IgD-negative memory B cell (primary cell): Measurements from ENCODE around the gene SURF1. TPM values are rescaled to one million over a fixed set of nuclear protein-coding genes. Genes with fewer than 3 reads are reported as not detected.

Experiments used
- H3K27ac Mint-ChIP-seq, 3 donors: one replicate each; pipeline ENCODE4 v1.8.0; 2020 to 2022; ENCODE audit warnings: mild to moderate bottlenecking in 3 of 3, mixed read lengths in 3 of 3, moderate library complexity in 1 of 3
- H3K27me3 Mint-ChIP-seq: one replicate; pipeline ENCODE4 v1.8.0; 2021; ENCODE audit warnings: mixed read lengths
- H3K36me3 Mint-ChIP-seq: one replicate; pipeline ENCODE4 v1.8.0; 2020; ENCODE audit warnings: mild to moderate bottlenecking, mixed read lengths
- H3K4me1 Mint-ChIP-seq, 3 donors: one replicate each; pipeline ENCODE4 v1.8.0; 2020 to 2022; ENCODE audit warnings: mixed read lengths in 3 of 3, mild to moderate bottlenecking in 1 of 3
- H3K4me3 Mint-ChIP-seq, 4 donors: one replicate each; pipeline ENCODE4 v1.8.0; 2020 to 2022; ENCODE audit warnings: mild to moderate bottlenecking in 4 of 4, mixed read lengths in 4 of 4, moderate library complexity in 3 of 4
- H3K9me3 Mint-ChIP-seq, 3 donors: one replicate each; pipeline ENCODE4 v1.8.0; 2020 to 2021; ENCODE audit warnings: mixed read lengths in 3 of 3, mild to moderate bottlenecking in 1 of 3
- polyA plus RNA-seq: library from polyadenylated mRNA; unstranded; fragments of 300-500 nt; fragmentation: Illumina TruSeq; gene quantifications from one replicate; pipeline ENCODE4 v1.2.3, GENCODE V29; 2021

Gene SURF1
- polyA plus RNA-seq, 1 donor from 2014 or later: 114 TPM

DNA sequence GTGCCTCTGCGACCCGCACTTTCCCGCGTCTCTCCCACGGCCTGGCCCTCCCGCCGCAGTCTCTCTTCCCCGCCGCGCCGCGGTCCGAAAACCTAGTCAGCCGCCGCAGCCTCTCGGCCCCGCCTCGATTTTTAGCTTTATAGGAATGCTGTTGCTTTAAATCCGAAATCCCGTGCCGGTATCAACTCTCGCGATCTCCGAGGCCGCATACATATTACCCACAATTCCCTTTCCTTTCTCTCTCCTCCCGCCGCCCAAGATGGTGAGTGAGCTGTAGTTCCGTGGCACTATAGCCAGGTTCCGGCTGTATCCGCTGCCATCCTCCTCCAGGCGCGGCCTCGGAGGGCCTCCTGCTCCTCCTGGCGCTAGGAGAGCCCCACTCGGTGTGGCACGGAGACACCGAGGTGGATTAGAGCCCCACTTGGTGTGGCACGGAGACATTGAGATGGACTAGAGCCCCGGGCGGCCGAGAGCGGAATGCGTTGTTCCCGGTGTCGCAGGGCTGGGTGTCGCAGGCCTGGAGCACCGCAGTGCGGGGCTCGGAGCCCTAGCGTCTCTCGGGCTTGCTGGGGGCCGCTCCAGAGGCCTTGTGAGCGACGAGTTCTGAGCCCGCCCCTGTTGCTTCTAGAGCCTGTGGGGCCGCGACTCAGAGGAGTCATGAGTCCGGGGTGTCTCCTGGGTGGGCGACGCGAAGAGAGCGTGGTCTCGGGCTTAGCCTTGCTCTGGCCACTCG, 8.1 kb downstream of the SURF1 start, which contains the start of the genes MED22 and RPL7A:
TSS of gene MED22 (minus strand) at position 147 of the 733 bp plus-strand sequence. CDS start 1,469 bp downstream, outside the sequence.
TSS of gene RPL7A (plus strand) at position 234 of the 733 bp plus-strand sequence. CDS start at position 260, 26 bp downstream.
- H3K9me3 Mint-ChIP-seq: no peaks in the 10 kb centered on the region
- peak within 1 kb of the TSS; percentile 87 to 99 (median 98) for H3K27ac Mint-ChIP-seq
- H3K27me3 Mint-ChIP-seq: no peaks in the 10 kb centered on the region
- peaks cover 5% of the 10 kb centered on the region for H3K36me3 Mint-ChIP-seq
- peak within 1 kb of the TSS; percentile 95 to 100 (median 98) for H3K4me3 Mint-ChIP-seq
- peaks cover 17 to 29% (median 23%) of the 10 kb centered on the region in 3 donors for H3K4me1 Mint-ChIP-seq

DNA sequence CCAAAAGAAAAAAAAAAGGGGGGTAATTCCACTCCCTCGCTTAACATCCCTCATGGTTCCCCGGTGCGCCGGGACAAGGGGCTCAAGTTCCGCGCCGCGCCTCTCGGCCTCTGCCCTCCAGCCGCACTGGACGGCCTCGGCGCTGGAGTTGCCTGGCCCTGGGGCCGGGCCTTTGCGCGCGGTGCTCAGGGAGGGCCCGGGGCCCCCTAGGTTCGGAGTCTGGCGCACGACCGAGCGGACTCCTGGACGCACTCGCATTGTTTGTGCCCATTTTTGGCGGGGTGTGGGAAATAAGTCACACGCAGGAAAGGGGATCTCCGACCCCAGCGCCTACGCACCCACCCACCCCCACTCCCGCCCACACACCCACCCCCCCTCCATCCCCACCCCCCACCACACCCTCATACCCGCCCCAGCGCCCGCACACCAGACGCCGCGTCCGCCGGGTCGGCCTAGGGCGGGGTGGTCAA, 8.7 kb downstream of the SURF1 start:
- no peaks in the 10 kb centered on the region for H3K27me3 Mint-ChIP-seq
- peaks cover 17 to 28% (median 25%) of the 10 kb centered on the region in 3 donors for H3K4me1 Mint-ChIP-seq
- H3K9me3 Mint-ChIP-seq: no peaks in the 10 kb centered on the region
- peak overlapping the region; percentile 87 to 99 (median 98) for H3K27ac Mint-ChIP-seq
- peak overlapping the region; percentile 95 to 100 (median 98) for H3K4me3 Mint-ChIP-seq
- H3K36me3 Mint-ChIP-seq: peaks cover 5% of the 10 kb centered on the region

DNA sequence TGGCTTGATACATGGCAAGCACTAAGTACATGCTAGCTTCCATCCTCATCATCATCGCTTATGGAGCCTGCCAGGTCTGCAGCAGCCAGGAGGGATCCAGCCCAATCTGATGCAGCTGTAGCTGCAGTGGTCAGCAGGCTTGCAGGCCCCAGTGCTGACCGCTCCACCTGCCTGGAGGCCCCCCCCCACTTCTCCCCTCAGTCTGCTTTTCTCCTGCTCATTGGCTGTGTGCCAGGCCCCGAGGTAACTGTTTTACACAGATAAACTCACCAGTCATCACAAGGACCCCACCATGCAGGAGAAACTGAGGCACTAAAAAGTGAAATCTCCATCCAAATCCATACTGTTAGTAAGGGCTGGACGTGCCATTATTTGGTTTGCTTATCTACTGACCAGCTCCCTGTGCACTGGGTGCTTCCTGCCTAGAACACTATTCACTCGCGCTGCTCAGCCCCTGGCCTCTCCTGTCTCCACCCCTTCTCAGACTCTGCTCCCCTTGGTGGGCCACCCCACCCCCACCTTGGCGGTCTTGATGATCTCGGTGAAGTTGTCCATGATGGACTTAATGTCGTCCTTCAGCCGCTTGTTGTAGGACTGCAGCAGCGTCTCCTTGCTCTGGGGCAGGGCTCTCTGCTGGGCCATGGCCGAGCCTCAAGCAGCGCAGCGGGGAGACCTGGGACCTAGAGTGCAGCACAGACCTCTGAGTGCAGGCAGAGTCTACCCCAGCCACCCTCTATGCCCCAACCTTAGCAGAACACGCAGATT, 10.1 kb downstream of the SURF1 start:
- Mint-ChIP-seq H3K4me3 (peak overlapping the region; percentile 87 to 96 (median 91)), H3K9me3 (no peaks in the 10 kb centered on the region), H3K27ac (peak overlapping the region; percentile 87 to 99 (median 93)), H3K27me3 (no peaks in the 10 kb centered on the region), H3K4me1 (peaks cover 14 to 36% (median 30%) of the 10 kb centered on the region in 3 donors), H3K36me3 (peaks cover 6% of the 10 kb centered on the region)

GRCh38 chr9:133345596-133345995, 10.7 kb downstream of the SURF1 start:
- Mint-ChIP-seq H3K4me1 (peaks cover 19 to 42% (median 35%) of the 10 kb centered on the region in 3 donors), H3K9me3 (no peaks in the 10 kb centered on the region), H3K4me3 (peak overlapping the region in 1 of 4 donors; percentile 88), H3K27ac (no peak overlapping the region), H3K27me3 (no peaks in the 10 kb centered on the region), H3K36me3 (peaks cover 9% of the 10 kb centered on the region)

- H3K36me3 Mint-ChIP-seq: peaks cover 15% of the 10 kb centered on the region
- H3K9me3 Mint-ChIP-seq: no peaks in the 10 kb centered on the region
- H3K4me3 Mint-ChIP-seq: peak overlapping the region in 2 of 4 donors; percentile 43 to 58
- peaks cover 25 to 48% (median 41%) of the 10 kb centered on the region in 3 donors for H3K4me1 Mint-ChIP-seq
- H3K27ac Mint-ChIP-seq: no peak overlapping the region
- no peaks in the 10 kb centered on the region for H3K27me3 Mint-ChIP-seq
These were observed 11.3 kb downstream of the SURF1 start for GRCh38 chr9:133344979-133345378.

- peaks cover 13% of the 10 kb centered on the region for H3K36me3 Mint-ChIP-seq
- H3K27ac Mint-ChIP-seq: no peak overlapping the region
- H3K4me1 Mint-ChIP-seq: peaks cover 28 to 51% (median 43%) of the 10 kb centered on the region in 3 donors
- H3K9me3 Mint-ChIP-seq: no peaks in the 10 kb centered on the region
- H3K4me3 Mint-ChIP-seq: peak overlapping the region in 2 of 4 donors; percentile 58 to 81
- no peaks in the 10 kb centered on the region for H3K27me3 Mint-ChIP-seq
These were observed 12.2 kb downstream of the SURF1 start for GRCh38 chr9:133344071-133344470.

- H3K27me3 Mint-ChIP-seq: no peaks in the 10 kb centered on the region
- H3K4me3 Mint-ChIP-seq: peak overlapping the region in 2 of 4 donors; percentile 27 to 58
- H3K4me1 Mint-ChIP-seq: peaks cover 17 to 45% (median 41%) of the 10 kb centered on the region in 3 donors
- H3K9me3 Mint-ChIP-seq: no peaks in the 10 kb centered on the region
- H3K27ac Mint-ChIP-seq: no peak overlapping the region
- H3K36me3 Mint-ChIP-seq: peaks cover 13% of the 10 kb centered on the region
These were observed 13.7 kb downstream of the SURF1 start for GRCh38 chr9:133342570-133342969.

GRCh38 chr9:133342069-133342406, 14.2 kb downstream of the SURF1 start:
- Mint-ChIP-seq H3K4me1 (peaks cover 17 to 43% (median 40%) of the 10 kb centered on the region in 3 donors), H3K27me3 (no peaks in the 10 kb centered on the region), H3K4me3 (peak overlapping the region in 3 of 4 donors; percentile 58 to 83 (median 59)), H3K36me3 (peaks cover 13% of the 10 kb centered on the region), H3K27ac (peak overlapping the region in 2 of 3 donors; percentile 25 to 93), H3K9me3 (no peaks in the 10 kb centered on the region)

DNA sequence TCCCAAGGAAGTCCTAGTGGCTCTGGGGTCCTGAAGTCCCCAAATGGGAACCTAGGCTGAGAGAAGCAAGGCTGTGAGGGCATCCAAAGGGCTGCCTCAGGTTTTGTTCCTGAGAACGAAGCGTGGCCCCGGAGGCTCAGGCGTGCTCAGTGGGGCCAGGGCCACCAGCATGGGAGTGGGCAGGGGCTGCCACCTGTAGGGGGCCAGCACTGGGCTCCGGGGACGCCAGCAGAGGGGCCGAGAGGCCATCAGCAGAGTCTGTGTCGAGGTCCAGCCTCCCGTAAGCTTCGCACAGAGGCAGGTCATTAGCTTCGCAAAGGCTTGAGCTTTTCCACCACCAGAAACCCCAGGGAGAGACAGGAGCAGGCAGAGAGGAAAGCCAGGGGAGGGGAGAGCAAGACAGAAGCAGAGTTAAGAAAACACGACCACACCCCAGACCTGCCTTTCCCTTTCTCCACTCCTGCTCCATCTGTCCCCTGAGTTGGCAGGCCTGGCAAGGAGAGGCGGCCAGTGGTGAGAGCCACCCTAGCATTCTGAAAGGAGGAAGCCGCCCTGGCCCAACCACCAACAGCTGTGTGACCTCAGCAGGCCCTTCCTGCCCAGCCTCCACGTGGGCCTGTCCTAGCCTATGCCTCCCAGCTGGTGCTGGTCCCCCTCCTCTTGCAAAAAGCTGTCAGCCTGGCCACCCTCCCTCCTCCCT, 14.8 kb downstream of the SURF1 start:
- Mint-ChIP-seq H3K4me1 (peaks cover 17 to 38% (median 34%) of the 10 kb centered on the region in 3 donors), H3K36me3 (peaks cover 13% of the 10 kb centered on the region), H3K27ac (peak overlapping the region in 2 of 3 donors; percentile 25 to 93), H3K9me3 (no peaks in the 10 kb centered on the region), H3K4me3 (peak overlapping the region in 2 of 4 donors; percentile 83 to 92), H3K27me3 (no peaks in the 10 kb centered on the region)

- peaks cover 13% of the 10 kb centered on the region for H3K36me3 Mint-ChIP-seq
- H3K27ac Mint-ChIP-seq: peak overlapping the region; percentile 14 to 93 (median 89)
- H3K4me3 Mint-ChIP-seq: peak overlapping the region; percentile 32 to 92 (median 72)
- H3K9me3 Mint-ChIP-seq: no peaks in the 10 kb centered on the region
- H3K27me3 Mint-ChIP-seq: no peaks in the 10 kb centered on the region
- H3K4me1 Mint-ChIP-seq: peaks cover 22 to 34% (median 33%) of the 10 kb centered on the region in 3 donors
These were observed 15.4 kb downstream of the SURF1 start for GRCh38 chr9:133340916-133341315.

DNA sequence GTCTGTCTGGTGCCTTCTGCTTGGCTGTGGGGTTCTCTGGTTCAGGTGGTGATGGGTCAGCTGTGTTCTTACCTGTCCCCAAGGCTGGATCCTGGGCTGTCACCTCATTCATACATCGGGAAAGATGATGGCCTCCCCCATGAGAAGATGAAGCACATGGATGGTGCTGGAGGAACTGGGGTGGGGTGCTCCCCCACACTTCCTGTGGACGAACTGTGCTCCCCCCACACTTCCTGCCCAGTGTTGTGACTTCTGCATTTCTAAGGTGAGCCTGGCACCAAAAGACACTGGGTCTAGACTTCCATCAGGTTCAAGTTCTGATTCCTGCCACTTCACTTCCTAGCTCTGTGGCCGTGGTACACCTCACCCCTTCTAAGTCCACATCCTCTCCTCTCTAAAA, 16.0 kb downstream of the SURF1 start:
- Mint-ChIP-seq H3K4me1 (peaks cover 29 to 36% (median 36%) of the 10 kb centered on the region in 3 donors), H3K36me3 (peaks cover 13% of the 10 kb centered on the region), H3K27ac (peak overlapping the region; percentile 80 to 93 (median 89)), H3K27me3 (no peaks in the 10 kb centered on the region), H3K4me3 (peak overlapping the region; percentile 59 to 92 (median 82)), H3K9me3 (no peaks in the 10 kb centered on the region)

DNA sequence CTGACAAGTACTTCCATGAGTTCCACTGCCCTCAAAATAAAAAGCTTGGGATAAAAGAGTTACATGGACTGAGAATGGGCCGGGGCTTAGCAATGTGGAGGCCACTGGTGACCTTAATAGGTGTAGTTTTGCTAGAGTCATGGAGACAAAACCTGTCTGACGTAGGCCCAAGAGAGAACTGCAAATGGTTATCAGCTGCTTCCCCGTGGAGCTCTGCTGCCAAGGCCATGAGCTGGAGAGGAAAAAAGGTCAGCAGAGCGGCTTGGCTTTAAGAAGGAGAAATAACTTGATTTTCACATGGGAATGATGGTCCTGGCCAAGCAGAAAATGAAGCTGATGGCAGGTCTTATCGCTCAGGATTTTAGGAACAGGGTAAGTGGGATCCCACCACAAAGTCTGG, 16.6 kb downstream of the SURF1 start:
- Mint-ChIP-seq H3K4me3 (peak overlapping the region in 3 of 4 donors; percentile 84 to 92 (median 85)), H3K9me3 (no peaks in the 10 kb centered on the region), H3K4me1 (peaks cover 32 to 38% (median 36%) of the 10 kb centered on the region in 3 donors), H3K27me3 (no peaks in the 10 kb centered on the region), H3K27ac (peak overlapping the region; percentile 41 to 93 (median 80)), H3K36me3 (peaks cover 13% of the 10 kb centered on the region)

DNA sequence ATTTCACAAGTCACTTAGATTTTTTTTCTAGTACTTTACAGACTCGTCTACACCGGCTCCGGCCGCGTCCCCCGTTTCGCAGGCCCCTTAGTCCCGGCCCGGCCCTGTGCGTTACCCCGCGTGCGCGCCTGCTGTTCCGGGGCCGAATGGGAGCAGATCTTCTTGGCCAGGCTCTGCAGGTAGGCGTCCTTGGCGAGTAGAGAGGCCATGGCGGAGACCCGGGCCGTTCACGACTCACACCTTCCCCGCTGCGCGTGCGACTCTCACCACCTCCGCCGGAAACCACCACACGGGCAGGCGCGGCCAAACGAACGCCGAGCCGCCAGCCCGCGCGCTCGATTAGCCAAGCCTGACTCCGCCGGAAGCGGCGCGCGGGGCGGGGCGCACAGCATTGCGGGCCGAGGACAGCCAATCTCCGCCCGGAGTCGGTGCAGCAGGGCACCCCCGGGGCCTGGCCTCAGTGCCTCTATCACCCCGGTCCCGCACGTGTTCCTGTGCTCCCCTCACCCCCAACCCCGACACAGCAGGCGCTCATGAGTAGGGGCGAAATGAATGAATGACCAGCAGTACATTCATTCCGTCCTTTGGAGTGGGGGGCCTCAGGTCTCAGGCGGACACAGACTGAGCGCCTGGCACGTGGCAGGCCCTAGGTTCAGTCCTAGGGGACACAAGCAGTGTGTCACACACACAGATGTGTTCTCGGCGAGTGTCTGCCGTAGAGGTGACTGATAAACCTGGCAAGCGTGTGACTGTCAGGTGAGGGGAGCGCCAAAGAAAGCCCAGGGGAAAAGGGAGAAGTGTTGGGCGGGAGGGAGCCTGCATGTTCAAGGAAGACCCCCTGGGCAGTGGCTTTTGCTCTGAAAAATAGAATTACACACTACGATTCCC, 20.1 kb downstream of the SURF1 start, which contains the start of gene SURF6:
TSS of gene SURF6 (minus strand) at position 265 of the 888 bp plus-strand sequence. CDS start at position 209, 56 bp downstream.
- Mint-ChIP-seq H3K27ac (peak within 1 kb of the TSS; percentile 80 to 94 (median 89)), H3K36me3 (peaks cover 12% of the 10 kb centered on the region), H3K4me3 (peak within 1 kb of the TSS; percentile 97 to 99 (median 98)), H3K9me3 (no peaks in the 10 kb centered on the region), H3K27me3 (no peaks in the 10 kb centered on the region), H3K4me1 (peaks cover 29 to 34% (median 32%) of the 10 kb centered on the region in 3 donors)
